HL-60 (cell line): ENCODE data around the gene DDX24.

Experiments used
- DNase-seq, 2 experiments: peaks; one replicate each; pipeline ENCODE4 v3.0.0-alpha.2; 2010 to 2020; ENCODE audit warnings: low read depth in 1 of 2, low spot score in 1 of 2
- H3K27ac ChIP-seq: fragments of 250-450 bp; sonication (Bioruptor Pico); replicated peaks from 2 replicates; pipeline ENCODE4 v1.5.1; 2020; ENCODE audit warnings: mild to moderate bottlenecking, moderate library complexity
- H3K27me3 ChIP-seq: fragments of 250-450 bp; sonication (Bioruptor Pico); 2 replicates; pipeline ENCODE4 v1.5.1; 2021; ENCODE audit warnings: mild to moderate bottlenecking, moderate library complexity; ENCODE audit not compliant: insufficient read depth, poor library complexity, severe bottlenecking
- H3K4me3 ChIP-seq: replicated peaks from 2 replicates; pipeline ENCODE4 v1.5.1; 2011; ENCODE audit warnings: mild to moderate bottlenecking, control low read depth, low read length; ENCODE audit not compliant: insufficient read depth
- CTCF ChIP-seq: IDR thresholded peaks from one replicate; pipeline ENCODE4 v1.5.1; 2011; ENCODE audit warnings: low read length, control low read depth, inconsistent platforms; ENCODE audit not compliant: insufficient read depth
- GABPA ChIP-seq: IDR thresholded peaks from 2 replicates; pipeline ENCODE4 v1.6.1; 2012; ENCODE audit warnings: low read depth
- POLR2AphosphoS5 ChIP-seq: IDR thresholded peaks from 2 replicates; pipeline ENCODE4 v1.6.1; 2012; ENCODE audit warnings: low read depth
- REST ChIP-seq: IDR thresholded peaks from 2 replicates; pipeline ENCODE4 v1.6.1; 2012; ENCODE audit warnings: low read depth; ENCODE audit not compliant: insufficient replicate concordance
- SPI1 ChIP-seq: IDR thresholded peaks from 2 replicates; pipeline ENCODE4 v1.6.1; 2012; ENCODE audit warnings: low read depth, mild to moderate bottlenecking, borderline replicate concordance

The DDX24 gene

GRCh38 chr14:94081386-94081820, 401 bp upstream of the DDX24 start:
- H3K27me3 ChIP-seq, result no peaks in the 10 kb centered on the region
- H3K27ac ChIP-seq, result peak overlapping the region; percentile 95
- TF ChIP-seq SPI1 (no peak), GABPA (no peak), CTCF (no peak), POLR2AphosphoS5 (no peak), REST (no peak)
- no peak for DNase-seq
- peak overlapping the region; percentile 94 for H3K4me3 ChIP-seq

GRCh38 chr14:94079891-94080620, 946 bp downstream of the DDX24 start:
- peak overlapping the region; percentile 94 for H3K4me3 ChIP-seq
- TF ChIP-seq REST, result no peak
- TF ChIP-seq POLR2AphosphoS5, result no peak
- no peak for TF ChIP-seq SPI1
- TF ChIP-seq GABPA, result no peak
- TF ChIP-seq CTCF, result no peak
- no peaks in the 10 kb centered on the region for H3K27me3 ChIP-seq
- H3K27ac ChIP-seq, result peak overlapping the region; percentile 95
- no peak for DNase-seq

GRCh38 chr14:94077823-94078222, 3.2 kb downstream of the DDX24 start:
- TF ChIP-seq POLR2AphosphoS5, result no peak
- TF ChIP-seq CTCF, result no peak
- TF ChIP-seq REST, result no peak
- TF ChIP-seq SPI1, result no peak
- no peak for TF ChIP-seq GABPA
- Histone ChIP-seq H3K4me3 (no peak overlapping the region), H3K27ac (no peak overlapping the region), H3K27me3 (no peaks in the 10 kb centered on the region)
- DNase-seq, result no peak
